CD14-positive monocyte (primary cell): ENCODE data around the gene LRP1B. TPM values are rescaled to one million over a fixed set of nuclear protein-coding genes. Genes with fewer than 3 reads are reported as not detected.

Experiments used
- DNase-seq, 3 donors: peaks; one replicate each; pipeline ENCODE4 v3.0.0-alpha.2; 2011 to 2022
- H2AFZ ChIP-seq: 2 replicates; pipeline ENCODE4 v1.6.0; 2012; ENCODE audit warnings: mild to moderate bottlenecking, low read depth, low read length, inconsistent platforms; ENCODE audit not compliant: insufficient read depth, poor library complexity, severe bottlenecking
- H3K27ac ChIP-seq, 2 donors: 1 replicate in 1 of 2; 2 replicates in 1 of 2; pipeline ENCODE4 v1.5.1; 2012 to 2013; ENCODE audit warnings: low read length in 2 of 2, control low read depth in 1 of 2, inconsistent platforms in 1 of 2, low read depth in 1 of 2, mild to moderate bottlenecking in 1 of 2
- H3K27me3 ChIP-seq, 2 donors: one replicate each; pipeline versions ENCODE4 v1.6.0 to v1.6.1; 2011 to 2013; ENCODE audit warnings: low read length in 2 of 2; ENCODE audit not compliant: control insufficient read depth in 2 of 2, insufficient read depth in 2 of 2
- H3K36me3 ChIP-seq, 2 donors: replicated peaks in 1 of 2; 1 replicate in 1 of 2; 2 replicates in 1 of 2; pipeline versions ENCODE4 v1.5.1 to v1.6.1; 2012 to 2013; ENCODE audit warnings: low read length in 2 of 2, control low read depth in 1 of 2, inconsistent platforms in 1 of 2, mild to moderate bottlenecking in 1 of 2; ENCODE audit not compliant: insufficient read depth in 2 of 2, control insufficient read depth in 1 of 2
- H3K4me1 ChIP-seq, 2 donors: 1 replicate in 1 of 2; 2 replicates in 1 of 2; pipeline versions ENCODE4 v1.5.1 to v1.6.1; 2012 to 2013; ENCODE audit warnings: low read length in 2 of 2, control low read depth in 1 of 2, inconsistent platforms in 1 of 2, mild to moderate bottlenecking in 1 of 2, moderate library complexity in 1 of 2; ENCODE audit not compliant: insufficient read depth in 2 of 2, control insufficient read depth in 1 of 2
- H3K4me2 ChIP-seq: replicated peaks from 2 replicates; pipeline ENCODE3; 2012; ENCODE audit warnings: low read length, moderate library complexity, mild to moderate bottlenecking; ENCODE audit not compliant: poor library complexity, severe bottlenecking; ENCODE audit errors: extremely low read depth
- H3K4me3 ChIP-seq, 3 experiments: fragments of 200-600 bp in 1 of 3; sonication (generic) in 1 of 3; replicated peaks in 1 of 3; 1 replicate in 2 of 3; 2 replicates in 1 of 3; pipeline ENCODE4 v1.5.1; 2011 to 2013; ENCODE audit warnings: low read length in 3 of 3, mild to moderate bottlenecking in 3 of 3, control low read depth in 2 of 3, low read depth in 2 of 3, inconsistent platforms in 1 of 3, moderate library complexity in 1 of 3
- H3K79me2 ChIP-seq: 2 replicates; pipeline ENCODE4 v1.6.0; 2012; ENCODE audit warnings: mild to moderate bottlenecking, control low read depth, inconsistent platforms, low read length, moderate library complexity; ENCODE audit not compliant: insufficient read depth
- H3K9ac ChIP-seq: 2 replicates; pipeline ENCODE4 v1.6.0; 2017; ENCODE audit warnings: low read length, mild to moderate bottlenecking; ENCODE audit not compliant: insufficient read depth, poor library complexity, severe bottlenecking
- H3K9me3 ChIP-seq, 2 donors: replicated peaks in 1 of 2; 1 replicate in 1 of 2; 2 replicates in 1 of 2; pipeline versions ENCODE4 v1.5.1 to v1.6.1; 2012 to 2013; ENCODE audit warnings: low read length in 2 of 2, control low read depth in 1 of 2; ENCODE audit not compliant: control insufficient read depth in 1 of 2, insufficient read depth in 1 of 2
- H4K20me1 ChIP-seq: 2 replicates; pipeline ENCODE4 v1.6.0; 2012; ENCODE audit warnings: mild to moderate bottlenecking, low read length, control low read depth, moderate library complexity; ENCODE audit not compliant: insufficient read depth
- H3K27ac Mint-ChIP-seq, 7 donors: one replicate each; pipeline ENCODE4 v1.8.0; 2020; ENCODE audit warnings: mild to moderate bottlenecking in 7 of 7, mixed read lengths in 7 of 7, moderate library complexity in 6 of 7, inconsistent platforms in 2 of 7
- H3K27me3 Mint-ChIP-seq, 3 donors: one replicate each; pipeline ENCODE4 v1.8.0; 2021 to 2022; ENCODE audit warnings: low read depth in 3 of 3, mild to moderate bottlenecking in 3 of 3, mixed read lengths in 3 of 3, moderate library complexity in 3 of 3, inconsistent platforms in 1 of 3
- H3K36me3 Mint-ChIP-seq, 2 donors: one replicate each; pipeline ENCODE4 v1.8.0; 2020; ENCODE audit warnings: mixed read lengths in 2 of 2, inconsistent platforms in 1 of 2, mild to moderate bottlenecking in 1 of 2
- H3K4me1 Mint-ChIP-seq: one replicate; pipeline ENCODE4 v1.8.0; 2020; ENCODE audit warnings: mild to moderate bottlenecking, mixed read lengths
- H3K4me3 Mint-ChIP-seq, 2 donors: one replicate each; pipeline ENCODE4 v1.8.0; 2020; ENCODE audit warnings: mild to moderate bottlenecking in 2 of 2, mixed read lengths in 2 of 2, moderate library complexity in 1 of 2
- H3K9me3 Mint-ChIP-seq, 7 donors: one replicate each; pipeline ENCODE4 v1.8.0; 2020 to 2022; ENCODE audit warnings: mixed read lengths in 7 of 7, mild to moderate bottlenecking in 6 of 7, moderate library complexity in 6 of 7, inconsistent platforms in 2 of 7
- WGBS: methylation state at CpG from one replicate; pipeline ENCODE4 v1.1.5; 2013; ENCODE audit warnings: missing lambda C conversion rate; ENCODE audit not compliant: insufficient coverage; 5-methylcytosine and 5-hydroxymethylcytosine counted together
- intact Hi-C, 2 donors: fragments of 100-400 bp; cut with micrococcal nuclease; formaldehyde crosslinking; loops; one replicate each; pipeline versions ENCODE4 v1.15.0 to v1.15.1; 2023
- polyA plus RNA-seq, 3 donors: library from polyadenylated mRNA; depleted of rRNA in 1 of 3; unstranded in 2 of 3; stranded (reverse) in 1 of 3; fragments of 300-500 nt in 2 of 3; fragments of >200 nt in 1 of 3; fragmentation: Illumina TruSeq in 2 of 3; gene quantifications; 1 replicate in 2 of 3; 2 replicates in 1 of 3; pipeline ENCODE4 v1.2.3, GENCODE V29; 2012 to 2021
- TF ChIP-seq, protein P1 (sequence below): fragments of 200-600 bp; IDR thresholded peaks from one replicate; pipeline ENCODE4 v1.8.0; 2022; ENCODE audit warnings: antibody characterized with exemption, mild to moderate bottlenecking

The LRP1B gene
- polyA plus RNA-seq, 3 donors = not detected

GRCh38 chr2:140929849-140930248, 1201.0 kb downstream of the LRP1B start:
- Mint-ChIP-seq H3K36me3 (no peaks in the 10 kb centered on the region), H3K4me3 (no peak overlapping the region), H3K4me1 (peaks cover 1% of the 10 kb centered on the region), H3K27me3 (peaks cover 0 to 1% (median 0%) of the 10 kb centered on the region in 3 donors), H3K9me3 (peaks cover 0 to 6% (median 0%) of the 10 kb centered on the region in 7 donors), H3K27ac (no peak overlapping the region)
- Histone ChIP-seq H3K27me3 (no peaks in the 10 kb centered on the region), H3K36me3 (no peaks in the 10 kb centered on the region), H3K9me3 (no peaks in the 10 kb centered on the region), H3K9ac (no peak overlapping the region), H3K79me2 (no peaks in the 10 kb centered on the region), H3K4me2 (no peak overlapping the region), H4K20me1 (no peaks in the 10 kb centered on the region), H3K27ac (no peak overlapping the region), H3K4me3 (no peak overlapping the region), H2AFZ (no peak overlapping the region), H3K4me1 (no peaks in the 10 kb centered on the region)
- intact Hi-C loops = no loop called here
- TF ChIP-seq, protein P1, sequence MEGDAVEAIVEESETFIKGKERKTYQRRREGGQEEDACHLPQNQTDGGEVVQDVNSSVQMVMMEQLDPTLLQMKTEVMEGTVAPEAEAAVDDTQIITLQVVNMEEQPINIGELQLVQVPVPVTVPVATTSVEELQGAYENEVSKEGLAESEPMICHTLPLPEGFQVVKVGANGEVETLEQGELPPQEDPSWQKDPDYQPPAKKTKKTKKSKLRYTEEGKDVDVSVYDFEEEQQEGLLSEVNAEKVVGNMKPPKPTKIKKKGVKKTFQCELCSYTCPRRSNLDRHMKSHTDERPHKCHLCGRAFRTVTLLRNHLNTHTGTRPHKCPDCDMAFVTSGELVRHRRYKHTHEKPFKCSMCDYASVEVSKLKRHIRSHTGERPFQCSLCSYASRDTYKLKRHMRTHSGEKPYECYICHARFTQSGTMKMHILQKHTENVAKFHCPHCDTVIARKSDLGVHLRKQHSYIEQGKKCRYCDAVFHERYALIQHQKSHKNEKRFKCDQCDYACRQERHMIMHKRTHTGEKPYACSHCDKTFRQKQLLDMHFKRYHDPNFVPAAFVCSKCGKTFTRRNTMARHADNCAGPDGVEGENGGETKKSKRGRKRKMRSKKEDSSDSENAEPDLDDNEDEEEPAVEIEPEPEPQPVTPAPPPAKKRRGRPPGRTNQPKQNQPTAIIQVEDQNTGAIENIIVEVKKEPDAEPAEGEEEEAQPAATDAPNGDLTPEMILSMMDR = no peak
- DNase-seq = no peak
- WGBS = 79% methylated on average over 4 of the region's 5 CpGs

DNA sequence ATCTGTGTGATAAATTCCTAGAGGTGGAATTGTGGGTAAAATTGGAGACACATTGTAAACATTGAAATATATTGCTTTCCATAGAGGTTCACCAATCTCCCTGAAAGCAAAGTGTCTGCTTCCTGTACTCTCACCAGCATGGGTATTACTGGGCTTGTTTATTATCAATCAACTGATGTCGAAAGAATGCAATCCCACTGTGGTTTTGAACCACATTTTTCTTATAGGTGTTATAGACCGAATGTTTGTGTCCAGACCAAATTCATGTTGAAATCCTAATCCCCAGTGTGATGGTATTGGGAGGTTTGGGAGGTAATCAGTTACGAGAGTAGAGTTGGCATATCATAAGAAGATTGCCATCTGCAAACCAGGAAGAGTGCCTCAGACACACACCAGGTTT, 1212.4 kb downstream of the LRP1B start:
- Histone ChIP-seq H2AFZ (no peak overlapping the region), H3K4me3 (no peak overlapping the region), H3K9me3 (no peaks in the 10 kb centered on the region), H3K4me1 (no peaks in the 10 kb centered on the region), H3K27ac (no peak overlapping the region), H3K4me2 (no peak overlapping the region), H3K36me3 (no peaks in the 10 kb centered on the region), H4K20me1 (no peaks in the 10 kb centered on the region), H3K27me3 (no peaks in the 10 kb centered on the region), H3K9ac (no peak overlapping the region), H3K79me2 (no peaks in the 10 kb centered on the region)
- H3K27ac Mint-ChIP-seq = no peak overlapping the region
- intact Hi-C loops = no loop called here
- WGBS = no CpG with 5 or more reads among the region's 3 CpGs
- peaks cover 0 to 2% (median 0%) of the 10 kb centered on the region in 7 donors for H3K9me3 Mint-ChIP-seq
- TF ChIP-seq, protein P1 = no peak
- H3K4me3 Mint-ChIP-seq = no peak overlapping the region
- no peaks in the 10 kb centered on the region for H3K4me1 Mint-ChIP-seq
- H3K36me3 Mint-ChIP-seq = no peaks in the 10 kb centered on the region
- no peak for DNase-seq
- H3K27me3 Mint-ChIP-seq = no peaks in the 10 kb centered on the region
